PC-3 (cell line): ENCODE results near the gene MOG. TPM values are rescaled to one million over a fixed set of nuclear protein-coding genes. Genes with fewer than 3 reads are reported as not detected.

ENCODE experiments used
- ATAC-seq: fragments of 200-7000 bp; cut with Tn5 transposase; 2 replicates; pipeline ENCODE4 v1.9.1; 2020; ENCODE audit warnings: mild to moderate bottlenecking, moderate library complexity
- BruUV-seq: library from RNA; stranded (reverse); fragments of 400-500 nt; replicated peaks from 2 replicates; lab custom pipeline; 2021; lab: Mats Ljungman, UMichigan
- CTCF ChIA-PET: fragments of 300-600 bp; sonication (Branson Sonifier 250); formaldehyde crosslinking; loops from one replicate; lab custom pipeline; 2022; ENCODE audit warnings: antibody characterized with exemption; lab: Charles Lee
- POLR2A ChIA-PET: fragments of 300-600 bp; sonication (Branson Sonifier 250); formaldehyde crosslinking; loops from one replicate; lab custom pipeline; 2022; ENCODE audit warnings: antibody characterized with exemption; ENCODE audit not compliant: unreplicated experiment; lab: Charles Lee
- DNase-seq: peaks from one replicate; pipeline ENCODE4 v3.0.0-alpha.2; 2015
- H2AFZ ChIP-seq: fragments of 300-600 bp; sonication (generic); 2 replicates; pipeline ENCODE4 v1.6.0; 2016; ENCODE audit warnings: antibody characterized with exemption, low read length
- H3F3A ChIP-seq: fragments of 300-600 bp; sonication (generic); one replicate; pipeline ENCODE4 v1.6.0; 2017; ENCODE audit warnings: antibody characterized with exemption, low read length, control low read depth, mild to moderate bottlenecking; ENCODE audit not compliant: unreplicated experiment
- H3K27ac ChIP-seq: fragments of 300-600 bp; sonication (generic); 2 replicates; pipeline ENCODE4 v1.5.1; 2016; ENCODE audit warnings: mild to moderate bottlenecking, low read length
- H3K27me3 ChIP-seq: fragments of 300-600 bp; sonication (generic); 2 replicates; pipeline ENCODE4 v1.6.1; 2016; ENCODE audit warnings: low read length, mixed read lengths
- H3K36me3 ChIP-seq: fragments of 300-600 bp; sonication (generic); 2 replicates; pipeline ENCODE4 v1.6.1; 2016; ENCODE audit warnings: low read depth, mixed run types, low read length, mixed read lengths
- H3K4me1 ChIP-seq: fragments of 300-600 bp; sonication (generic); 2 replicates; pipeline ENCODE4 v1.5.1; 2016; ENCODE audit warnings: low read length; ENCODE audit not compliant: insufficient read depth
- H3K4me2 ChIP-seq: fragments of 300-600 bp; sonication (generic); 2 replicates; pipeline ENCODE4 v1.6.0; 2016; ENCODE audit warnings: low read length
- H3K4me3 ChIP-seq: fragments of 300-600 bp; sonication (generic); 2 replicates; pipeline ENCODE4 v1.5.1; 2016; ENCODE audit warnings: mild to moderate bottlenecking, low read length, mixed read lengths
- H3K79me2 ChIP-seq: fragments of 300-600 bp; sonication (generic); 2 replicates; pipeline ENCODE4 v1.6.1; 2017; ENCODE audit warnings: low read length, mixed read lengths
- H3K9ac ChIP-seq: fragments of 300-600 bp; sonication (generic); 2 replicates; pipeline ENCODE4 v1.6.0; 2016; ENCODE audit warnings: mild to moderate bottlenecking, low read length
- H3K9me2 ChIP-seq: fragments of 300-600 bp; sonication (generic); replicated peaks from 2 replicates; pipeline ENCODE4 v1.6.1; 2016; ENCODE audit warnings: mixed run types, low read length, mixed read lengths
- H3K9me3 ChIP-seq: fragments of 300-600 bp; sonication (generic); 2 replicates; pipeline ENCODE4 v1.6.1; 2016; ENCODE audit warnings: low read length, mixed read lengths
- H4K20me1 ChIP-seq: fragments of 300-600 bp; sonication (generic); 2 replicates; pipeline ENCODE4 v1.6.1; 2016; ENCODE audit warnings: low read length, mixed read lengths
- CTCF ChIP-seq: fragments of 300-600 bp; sonication (generic); conservative IDR thresholded peaks from 2 replicates; pipeline ENCODE4 v1.5.1; 2017; ENCODE audit warnings: antibody characterized with exemption, low read depth, mild to moderate bottlenecking, low read length
- EZH2 ChIP-seq: fragments of 300-600 bp; sonication (generic); IDR thresholded peaks from one replicate; pipeline ENCODE4 v1.6.1; 2017; ENCODE audit warnings: antibody characterized with exemption, mild to moderate bottlenecking, low read length; ENCODE audit not compliant: unreplicated experiment
- EZH2phosphoT487 ChIP-seq: fragments of 300-600 bp; sonication (generic); IDR thresholded peaks from 2 replicates; pipeline ENCODE4 v1.6.1; 2018; ENCODE audit warnings: mild to moderate bottlenecking, antibody characterized with exemption, low read length, borderline replicate concordance
- intact Hi-C: fragments of 100-400 bp; cut with micrococcal nuclease; formaldehyde crosslinking; loops from 2 replicates; pipeline ENCODE4 v1.9.0; 2023
- total RNA-seq: library from RNA; depleted of rRNA; stranded (reverse); fragments of >200 nt; gene quantifications from 2 replicates; pipeline ENCODE4 v1.2.3, GENCODE V29; 2014

The MOG gene
- total RNA-seq, 1 experiment from 2014 or later: not detected

- no peaks in the 10 kb centered on the region for H3F3A ChIP-seq
- CTCF ChIA-PET: no interaction called here
- H2AFZ ChIP-seq: no peak overlapping the region
- H3K79me2 ChIP-seq: no peaks in the 10 kb centered on the region
- no peaks in the 10 kb centered on the region for H3K36me3 ChIP-seq
- no peaks in the 10 kb centered on the region for H3K9me3 ChIP-seq
- H3K4me1 ChIP-seq: no peaks in the 10 kb centered on the region
- intact Hi-C loops: no loop called here
- POLR2A ChIA-PET: interaction anchor here (0.5 to 0.6 kb wide), 2 partner anchors 17 to 395 kb away, joined by 3 to 8 read pairs; partner anchors contain the start of gene POLR1H
- TF ChIP-seq EZH2phosphoT487 (no peak), EZH2 (no peak), CTCF (no peak)
- BruUV-seq: no TSS peak
- H3K27ac ChIP-seq: no peak overlapping the region
- no peak for DNase-seq
- no peaks in the 10 kb centered on the region for H3K9me2 ChIP-seq
- ATAC-seq: no peak
- H3K27me3 ChIP-seq: peaks cover 18% of the 10 kb centered on the region; the same call in 1 of the 2 replicates
- no peak overlapping the region for H3K4me2 ChIP-seq
- no peaks in the 10 kb centered on the region for H4K20me1 ChIP-seq
- no peak overlapping the region for H3K9ac ChIP-seq
- H3K4me3 ChIP-seq: no peak overlapping the region
Measured at GRCh38 chr6:29665942-29666825, 9.3 kb downstream of the MOG start.

GRCh38 chr6:29666826-29667130 lies 9.9 kb downstream of the MOG start:
- intact Hi-C loops: no loop called here
- Histone ChIP-seq H3K4me3 (no peak overlapping the region), H3K9me3 (no peaks in the 10 kb centered on the region), H3K9ac (no peak overlapping the region), H3K4me2 (no peak overlapping the region), H3K4me1 (no peaks in the 10 kb centered on the region), H4K20me1 (no peaks in the 10 kb centered on the region), H3K27me3 (peaks cover 18% of the 10 kb centered on the region; the same call in 1 of the 2 replicates), H3F3A (no peaks in the 10 kb centered on the region), H3K36me3 (no peaks in the 10 kb centered on the region), H3K9me2 (no peaks in the 10 kb centered on the region), H2AFZ (no peak overlapping the region), H3K79me2 (no peaks in the 10 kb centered on the region), H3K27ac (no peak overlapping the region)
- ChIA-PET CTCF (no interaction called here), POLR2A (no interaction called here)
- no TSS peak for BruUV-seq
- DNase-seq: no peak
- ATAC-seq: no peak
- no peak for TF ChIP-seq CTCF
- TF ChIP-seq EZH2: no peak

- no peaks in the 10 kb centered on the region for H3K9me3 ChIP-seq
- H3K9me2 ChIP-seq: no peaks in the 10 kb centered on the region
- no peaks in the 10 kb centered on the region for H3K79me2 ChIP-seq
- CTCF ChIA-PET: no interaction called here
- H3K4me2 ChIP-seq: no peak overlapping the region
- H2AFZ ChIP-seq: no peak overlapping the region
- no peaks in the 10 kb centered on the region for H3K36me3 ChIP-seq
- intact Hi-C loops: no loop called here
- H3K27me3 ChIP-seq: peaks cover 18% of the 10 kb centered on the region; the same call in 1 of the 2 replicates
- no peaks in the 10 kb centered on the region for H4K20me1 ChIP-seq
- no peak for DNase-seq
- no TSS peak for BruUV-seq
- no peak for ATAC-seq
- no peak for TF ChIP-seq EZH2phosphoT487
- TF ChIP-seq EZH2: no peak
- POLR2A ChIA-PET: no interaction called here
- no peak overlapping the region for H3K27ac ChIP-seq
- no peak overlapping the region for H3K4me3 ChIP-seq
- no peaks in the 10 kb centered on the region for H3K4me1 ChIP-seq
- no peak overlapping the region for H3K9ac ChIP-seq
- H3F3A ChIP-seq: no peaks in the 10 kb centered on the region
Measured at GRCh38 chr6:29667158-29667557, 10.3 kb downstream of the MOG start.
